GM21526 (cell line): Measurements from ENCODE around the gene LOXHD1.

ENCODE experiments used
- ATAC-seq: cut with Tn5 transposase; IDR thresholded peaks from one replicate; pipeline ENCODE4 v1.9.1; 2021; ENCODE audit warnings: moderate library complexity; ENCODE audit not compliant: unreplicated experiment, low FRiP score

LOXHD1 gene

GRCh38 chr18:46630991-46631390 is 26.0 kb downstream of the LOXHD1 start:
- ATAC-seq: no peak

- no peak for ATAC-seq
Measured at GRCh38 chr18:46630160-46630559, 26.9 kb downstream of the LOXHD1 start.

GRCh38 chr18:46629361-46629760 is 27.7 kb downstream of the LOXHD1 start:
- ATAC-seq: no peak

- no peak for ATAC-seq
Measured at GRCh38 chr18:46628206-46628605, 28.8 kb downstream of the LOXHD1 start.

- ATAC-seq: no peak
Measured at GRCh38 chr18:46627136-46627535, 29.9 kb downstream of the LOXHD1 start.

GRCh38 chr18:46625069-46625468 is 32.0 kb downstream of the LOXHD1 start:
- ATAC-seq: no peak

GRCh38 chr18:46624127-46624526 is 32.9 kb downstream of the LOXHD1 start:
- ATAC-seq: no peak

GRCh38 chr18:46623541-46623940 is 33.5 kb downstream of the LOXHD1 start:
- no peak for ATAC-seq

GRCh38 chr18:46622999-46623398 is 34.0 kb downstream of the LOXHD1 start:
- no peak for ATAC-seq

GRCh38 chr18:46622451-46622850 is 34.6 kb downstream of the LOXHD1 start:
- ATAC-seq: no peak

- no peak for ATAC-seq
Measured at GRCh38 chr18:46621871-46622270, 35.1 kb downstream of the LOXHD1 start.

GRCh38 chr18:46621111-46621766 is 35.8 kb downstream of the LOXHD1 start:
- no peak for ATAC-seq

GRCh38 chr18:46619559-46619958 is 37.5 kb downstream of the LOXHD1 start:
- ATAC-seq: no peak

GRCh38 chr18:46615720-46616119 is 41.3 kb downstream of the LOXHD1 start:
- ATAC-seq: no peak

GRCh38 chr18:46609048-46609447 is 48.0 kb downstream of the LOXHD1 start:
- ATAC-seq: no peak

GRCh38 chr18:46607926-46608325 is 49.1 kb downstream of the LOXHD1 start:
- ATAC-seq: no peak

GRCh38 chr18:46601141-46601805 is 55.7 kb downstream of the LOXHD1 start:
- no peak for ATAC-seq

- no peak for ATAC-seq
Measured at GRCh38 chr18:46596119-46596518, 60.9 kb downstream of the LOXHD1 start.

- no peak for ATAC-seq
Measured at GRCh38 chr18:46591783-46592391, 65.1 kb downstream of the LOXHD1 start.

- ATAC-seq: no peak
Measured at GRCh38 chr18:46590103-46590502, 66.9 kb downstream of the LOXHD1 start.

- ATAC-seq: no peak
Measured at GRCh38 chr18:46588971-46589660, 67.9 kb downstream of the LOXHD1 start.
